SIG-M5 (cell line): Measurements from ENCODE around the gene GBP4.
"Not testable (repeated sequence)": the region's sequence is repeated elsewhere in the genome, so short reads cannot be mapped to it uniquely, and the experiment has no call there.

Experiments used
- DNase-seq: peaks from one replicate; lab custom pipeline; 2025; lab: John Stamatoyannopoulos, UW

GBP4 gene

GRCh38 chr1:89198491-89199072 lies at the start of gene GBP4:
Gene GBP4, minus strand, starts transcription at chr1:89198942. Its CDS starts 108 bp downstream, at chr1:89198834.
- DNase-seq, result no peak

GRCh38 chr1:89243046-89243445 lies 44.3 kb upstream of the GBP4 start:
- no peak for DNase-seq

- no peak for DNase-seq
Measured at GRCh38 chr1:89221341-89221740, 22.6 kb upstream of the GBP4 start.

GRCh38 chr1:89219851-89220250 lies 21.1 kb upstream of the GBP4 start:
- DNase-seq, result not testable (repeated sequence)

- DNase-seq, result not testable (repeated sequence)
Measured at GRCh38 chr1:89218941-89219340, 20.2 kb upstream of the GBP4 start.

GRCh38 chr1:89213347-89213746 lies 14.6 kb upstream of the GBP4 start:
- no peak for DNase-seq

GRCh38 chr1:89211035-89211634 lies 12.4 kb upstream of the GBP4 start:
- DNase-seq, result no peak

GRCh38 chr1:89206373-89206772 lies 7.6 kb upstream of the GBP4 start:
- DNase-seq, result no peak

GRCh38 chr1:89203166-89203565 lies 4.4 kb upstream of the GBP4 start:
- no peak for DNase-seq

- DNase-seq, result no peak
Measured at GRCh38 chr1:89201106-89201794, 2.5 kb upstream of the GBP4 start.

- DNase-seq, result no peak
Measured at GRCh38 chr1:89200663-89201062, 1.9 kb upstream of the GBP4 start.

GRCh38 chr1:89199525-89200031 lies 836 bp upstream of the GBP4 start:
- DNase-seq, result no peak

GRCh38 chr1:89198081-89198480 lies 661 bp downstream of the GBP4 start:
- DNase-seq, result no peak

GRCh38 chr1:89195476-89195875 lies 3.3 kb downstream of the GBP4 start:
- DNase-seq, result no peak

- DNase-seq, result no peak
Measured at GRCh38 chr1:89191314-89191713, 7.4 kb downstream of the GBP4 start.

- DNase-seq, result no peak
Measured at GRCh38 chr1:89190017-89190416, 8.7 kb downstream of the GBP4 start.

GRCh38 chr1:89179343-89179742 lies 19.4 kb downstream of the GBP4 start:
- DNase-seq, result no peak

- no peak for DNase-seq
Measured at GRCh38 chr1:89176971-89177370, 21.8 kb downstream of the GBP4 start.

- DNase-seq, result no peak
Measured at GRCh38 chr1:89175601-89176256, 23.0 kb downstream of the GBP4 start, which contains the start of gene GBP7. Gene GBP7, minus strand, starts transcription at chr1:89176003. Its CDS starts 4,068 bp downstream, at chr1:89171935.

GRCh38 chr1:89174491-89174890 lies 24.3 kb downstream of the GBP4 start:
- no peak for DNase-seq

- DNase-seq, result no peak
Measured at GRCh38 chr1:89172468-89173143, 26.1 kb downstream of the GBP4 start.

- DNase-seq, result no peak
Measured at GRCh38 chr1:89171067-89171438, 27.7 kb downstream of the GBP4 start.
